H9 (cell line): ENCODE results near the gene WDFY3. TPM values are rescaled to one million over a fixed set of nuclear protein-coding genes. Genes with fewer than 3 reads are reported as not detected.

Experiments used
- DNase-seq: peaks from one replicate; pipeline ENCODE4 v3.0.0-alpha.2; 2017
- H2AFZ ChIP-seq: one replicate; pipeline ENCODE4 v1.6.1; 2013; ENCODE audit warnings: mild to moderate bottlenecking, low read length, control low read depth, moderate library complexity
- H2AK5ac ChIP-seq: 2 replicates; pipeline ENCODE4 v1.6.1; 2013; ENCODE audit warnings: low read length, control low read depth, mixed read lengths; ENCODE audit not compliant: insufficient read length
- H2BK120ac ChIP-seq: one replicate; pipeline ENCODE4 v1.6.1; 2013; ENCODE audit warnings: low read depth, mild to moderate bottlenecking, low read length, control low read depth, inconsistent platforms; ENCODE audit not compliant: poor library complexity, severe bottlenecking
- H2BK12ac ChIP-seq: 2 replicates; pipeline ENCODE4 v1.6.1; 2013; ENCODE audit warnings: low read length, control low read depth, mixed read lengths, low read depth; ENCODE audit not compliant: insufficient read length
- H2BK15ac ChIP-seq: 2 replicates; pipeline ENCODE4 v1.6.1; 2013; ENCODE audit warnings: low read depth, low read length, control low read depth
- H2BK20ac ChIP-seq: one replicate; pipeline ENCODE4 v1.6.1; 2013; ENCODE audit warnings: low read depth, mild to moderate bottlenecking, low read length, control low read depth, inconsistent platforms; ENCODE audit not compliant: poor library complexity, severe bottlenecking
- H2BK5ac ChIP-seq: 2 replicates; pipeline ENCODE4 v1.6.1; 2013; ENCODE audit warnings: low read length, control low read depth, mixed read lengths; ENCODE audit not compliant: insufficient read length
- H3K14ac ChIP-seq: 2 replicates; pipeline ENCODE4 v1.6.1; 2013; ENCODE audit warnings: low read length, control low read depth; ENCODE audit not compliant: insufficient read depth
- H3K18ac ChIP-seq: 2 replicates; pipeline ENCODE4 v1.6.1; 2013; ENCODE audit warnings: low read depth, mild to moderate bottlenecking, mixed read lengths, low read length, control low read depth; ENCODE audit not compliant: insufficient read length
- H3K23ac ChIP-seq: 2 replicates; pipeline ENCODE4 v1.6.1; 2013; ENCODE audit warnings: low read length, control low read depth, mixed read lengths, low read depth; ENCODE audit not compliant: insufficient read length
- H3K23me2 ChIP-seq: 2 replicates; pipeline ENCODE4 v1.6.1; 2013; ENCODE audit warnings: low read depth, mild to moderate bottlenecking, mixed read lengths, low read length, control low read depth; ENCODE audit not compliant: insufficient read length, poor library complexity, severe bottlenecking
- H3K27ac ChIP-seq: 2 replicates; pipeline ENCODE4 v1.5.1; 2013; ENCODE audit warnings: low read length, control low read depth, mixed read lengths, low read depth; ENCODE audit not compliant: insufficient read length
- H3K27me3 ChIP-seq: 2 replicates; pipeline ENCODE4 v1.6.1; 2013; ENCODE audit warnings: low read length, control low read depth, inconsistent platforms; ENCODE audit not compliant: insufficient read depth
- H3K4ac ChIP-seq: 2 replicates; pipeline ENCODE4 v1.6.1; 2013; ENCODE audit warnings: low read depth, mild to moderate bottlenecking, control low read depth, inconsistent platforms, low read length, moderate library complexity
- H3K4me1 ChIP-seq: 2 replicates; pipeline ENCODE4 v1.6.1; 2013; ENCODE audit warnings: low read length, control low read depth, inconsistent platforms; ENCODE audit not compliant: insufficient read depth
- H3K4me2 ChIP-seq: 2 replicates; pipeline ENCODE4 v1.6.1; 2013; ENCODE audit warnings: low read length, control low read depth, mixed read lengths; ENCODE audit not compliant: insufficient read length, insufficient read depth
- H3K56ac ChIP-seq: 2 replicates; pipeline ENCODE4 v1.6.1; 2013; ENCODE audit warnings: low read depth, mild to moderate bottlenecking, mixed read lengths, low read length, control low read depth; ENCODE audit not compliant: insufficient read length
- H3K79me1 ChIP-seq: 2 replicates; pipeline ENCODE4 v1.6.1; 2013; ENCODE audit warnings: low read depth, mild to moderate bottlenecking, moderate library complexity, low read length, control low read depth, inconsistent platforms; ENCODE audit not compliant: insufficient read depth, poor library complexity, severe bottlenecking
- H3K79me2 ChIP-seq: 2 replicates; pipeline ENCODE4 v1.6.1; 2013; ENCODE audit warnings: low read length, control low read depth, inconsistent platforms; ENCODE audit not compliant: insufficient read depth
- H3K9ac ChIP-seq: 2 replicates; pipeline ENCODE4 v1.6.1; 2013; ENCODE audit warnings: low read length, control low read depth, mixed read lengths; ENCODE audit not compliant: insufficient read length; ENCODE audit errors: extremely low read depth
- H3K9me3 ChIP-seq: one replicate; pipeline ENCODE4 v1.6.1; 2013; ENCODE audit warnings: low read depth, low read length, inconsistent platforms; ENCODE audit not compliant: control insufficient read depth
- H3T11ph ChIP-seq: one replicate; pipeline ENCODE4 v1.6.1; 2013; ENCODE audit warnings: mild to moderate bottlenecking, low read length, control low read depth, inconsistent platforms
- H4K20me1 ChIP-seq: one replicate; pipeline ENCODE4 v1.6.1; 2013; ENCODE audit not compliant: control insufficient read depth, insufficient read length, insufficient read depth
- H4K5ac ChIP-seq: 2 replicates; pipeline ENCODE4 v1.6.1; 2013; ENCODE audit warnings: low read depth, mild to moderate bottlenecking, mixed read lengths, low read length, control low read depth; ENCODE audit not compliant: insufficient read length
- H4K8ac ChIP-seq: replicated peaks from 2 replicates; pipeline ENCODE4 v1.6.1; 2013; ENCODE audit warnings: low read length, control low read depth, mixed read lengths, low read depth; ENCODE audit not compliant: insufficient read length
- H4K91ac ChIP-seq: 2 replicates; pipeline ENCODE4 v1.6.1; 2013; ENCODE audit warnings: low read depth, mild to moderate bottlenecking, moderate library complexity, mixed read lengths, low read length, control low read depth; ENCODE audit not compliant: insufficient read length
- H3K27ac Mint-ChIP-seq, 3 experiments: 2 replicates in 2 of 3; 3 replicates in 1 of 3; pipeline ENCODE4 v1.8.0; 2020 to 2021; ENCODE audit warnings: mixed read lengths in 3 of 3, mild to moderate bottlenecking in 1 of 3, moderate library complexity in 1 of 3
- H3K27me3 Mint-ChIP-seq: 2 replicates; pipeline ENCODE4 v1.8.0; 2021; ENCODE audit warnings: low read depth, mild to moderate bottlenecking, moderate library complexity, mixed read lengths
- H3K36me3 Mint-ChIP-seq, 3 experiments: 2 replicates in 2 of 3; 3 replicates in 1 of 3; pipeline ENCODE4 v1.8.0; 2020 to 2021; ENCODE audit warnings: low read depth in 3 of 3, mixed read lengths in 3 of 3; ENCODE audit not compliant: insufficient read depth in 1 of 3
- H3K4me1 Mint-ChIP-seq, 2 experiments: 2 replicates each; pipeline ENCODE4 v1.8.0; 2020; ENCODE audit warnings: mixed read lengths in 2 of 2
- H3K4me3 Mint-ChIP-seq, 2 experiments: 2 replicates in 1 of 2; 3 replicates in 1 of 2; pipeline ENCODE4 v1.8.0; 2020 to 2021; ENCODE audit warnings: mild to moderate bottlenecking in 2 of 2, mixed read lengths in 2 of 2, moderate library complexity in 1 of 2
- H3K9me3 Mint-ChIP-seq, 2 experiments: 2 replicates in 1 of 2; 3 replicates in 1 of 2; pipeline ENCODE4 v1.8.0; 2020; ENCODE audit warnings: mild to moderate bottlenecking in 2 of 2, mixed read lengths in 2 of 2, moderate library complexity in 1 of 2
- CTCF ChIP-seq: fragments of 200-600 bp; sonication (generic); conservative IDR thresholded peaks from 3 replicates; pipeline ENCODE4 v1.8.0; 2021; ENCODE audit warnings: antibody characterized with exemption, mild to moderate bottlenecking
- WGBS: extraction: QIAGEN DNeasy Blood & Tissue Kit; methylation state at CpG from one replicate; pipeline ENCODE4 v1.1.7; 2013; ENCODE audit warnings: missing lambda C conversion rate, low lambda C conversion rate, mixed read lengths; ENCODE audit not compliant: insufficient read length; ENCODE audit errors: extremely low coverage; 5-methylcytosine and 5-hydroxymethylcytosine counted together
- total RNA-seq: library from RNA; stranded (reverse); gene quantifications from 2 replicates; pipeline ENCODE4 v1.2.1, GENCODE V29; 2021

The WDFY3 gene
- total RNA-seq, 1 experiment from 2014 or later = 54.6 TPM

GRCh38 chr4:84632092-84632491 lies 334.4 kb downstream of the WDFY3 start:
- H2BK20ac ChIP-seq = no peak overlapping the region
- H2BK15ac ChIP-seq = no peak overlapping the region
- DNase-seq = no peak
- H3K14ac ChIP-seq = no peak overlapping the region
- H3K79me1 ChIP-seq = no peaks in the 10 kb centered on the region
- no peak overlapping the region for H2BK12ac ChIP-seq
- no peak overlapping the region for H4K5ac ChIP-seq
- Mint-ChIP-seq H3K27me3 (no peaks in the 10 kb centered on the region), H3K4me3 (no peak overlapping the region), H3K27ac (no peak overlapping the region), H3K4me1 (no peaks in the 10 kb centered on the region), H3K36me3 (peaks cover 3 to 15% (median 11%) of the 10 kb centered on the region in 3 experiments), H3K9me3 (no peaks in the 10 kb centered on the region)
- no peak overlapping the region for H2AFZ ChIP-seq
- H2AK5ac ChIP-seq = no peak overlapping the region
- H3K79me2 ChIP-seq = no peaks in the 10 kb centered on the region
- H4K91ac ChIP-seq = no peak overlapping the region
- H3K4ac ChIP-seq = no peak overlapping the region
- no peak overlapping the region for H3T11ph ChIP-seq
- H2BK5ac ChIP-seq = no peak overlapping the region
- no peak overlapping the region for H3K4me2 ChIP-seq
- H3K27ac ChIP-seq = no peak overlapping the region
- no CpG with 5 or more reads among the region's 2 CpGs for WGBS
- no peaks in the 10 kb centered on the region for H3K23me2 ChIP-seq
- no peak overlapping the region for H3K23ac ChIP-seq
- H3K56ac ChIP-seq = no peak overlapping the region
- no peak overlapping the region for H2BK120ac ChIP-seq
- H4K20me1 ChIP-seq = no peaks in the 10 kb centered on the region
- no peaks in the 10 kb centered on the region for H3K9me3 ChIP-seq
- no peak overlapping the region for H4K8ac ChIP-seq
- no peak overlapping the region for H3K9ac ChIP-seq
- no peaks in the 10 kb centered on the region for H3K4me1 ChIP-seq
- no peak for TF ChIP-seq CTCF
- H3K18ac ChIP-seq = no peak overlapping the region
- no peaks in the 10 kb centered on the region for H3K27me3 ChIP-seq
